ENCODE measurements around the gene SSH2. TPM values are rescaled to one million over a fixed set of nuclear protein-coding genes. Genes with fewer than 3 reads are reported as not detected.

Gene SSH2
- total and polyA plus RNA-seq, 2 of the 13 experiments (the other 11 are each of a cell fraction or from before 2014, with no cell fraction given), result 6.0 to 6.4 TPM

- no peak for DNase-seq (ENCODE audit: low spot score)
- Histone ChIP-seq H4K20me1 (ENCODE audit: insufficient read depth, low read length) (no peaks in the 10 kb centered on the region), H3K36me3 (replicated peaks in 1 of 2; ENCODE audit: control insufficient read depth in 1 of 2, insufficient read depth in 2 of 2, low read length in 2 of 2) (peaks cover 7 to 25% of the 10 kb centered on the region in 2 experiments; a peak in 4 of 5 replicates), H3K9ac (ENCODE audit: insufficient read depth, low read depth, low read length) (no peak overlapping the region), H3K79me2 (ENCODE audit: insufficient read depth, low read length) (no peaks in the 10 kb centered on the region), H3K4me1 (ENCODE audit: insufficient read depth, low read length) (no peaks in the 10 kb centered on the region), H3K9me3 (ENCODE audit: low read length) (no peaks in the 10 kb centered on the region), H3K4me2 (ENCODE audit: low read depth, low read length) (no peak overlapping the region), H2AFZ (ENCODE audit: low read length) (no peak overlapping the region), H3K27ac (ENCODE audit: extremely low read length, insufficient read depth, low read length) (no peak overlapping the region), H3K4me3 (replicated peaks in 1 of 3; ENCODE audit: insufficient read depth in 1 of 3, low read depth in 2 of 3, low read length in 3 of 3) (no peak overlapping the region), H3K27me3 (ENCODE audit: control insufficient read depth in 1 of 2, insufficient read depth in 2 of 2, low read length in 2 of 2) (no peaks in the 10 kb centered on the region)
- WGBS (ENCODE audit: low lambda C conversion rate), result 97% methylated on average over 6 of the region's 6 CpGs
- in situ Hi-C loops (cut with HindIII; ENCODE audit: extremely low pct_ligation_motif_present, low pct_unique_long_range_greater_than_20kb) (loop anchor here (10.0 kb wide), 1 partner anchor 304 kb away; the partner anchor contains the start of gene SSH2), intact Hi-C loops (cut with micrococcal nuclease; ENCODE audit: unreplicated experiment) (no loop called here)
- no peak for ATAC-seq
- no TSS peak for BruUV-seq (replicated peaks)
- no peak for FAIRE-seq
- TF ChIP-seq MNT (IDR thresholded peaks at IDR 0.05) (peak; percentile 96), DMTF1 (CRISPR knock-in tag; IDR thresholded peaks at IDR 0.05) (no peak)
- ChIA-PET POLR2A (no interaction called here), CTCF (ENCODE audit: low intra/inter-chr PET ratio, low total read pairs) (no interaction called here)
These were observed 299.3 kb downstream of the SSH2 start for GRCh38 chr17:29630630-29631193.

DNA sequence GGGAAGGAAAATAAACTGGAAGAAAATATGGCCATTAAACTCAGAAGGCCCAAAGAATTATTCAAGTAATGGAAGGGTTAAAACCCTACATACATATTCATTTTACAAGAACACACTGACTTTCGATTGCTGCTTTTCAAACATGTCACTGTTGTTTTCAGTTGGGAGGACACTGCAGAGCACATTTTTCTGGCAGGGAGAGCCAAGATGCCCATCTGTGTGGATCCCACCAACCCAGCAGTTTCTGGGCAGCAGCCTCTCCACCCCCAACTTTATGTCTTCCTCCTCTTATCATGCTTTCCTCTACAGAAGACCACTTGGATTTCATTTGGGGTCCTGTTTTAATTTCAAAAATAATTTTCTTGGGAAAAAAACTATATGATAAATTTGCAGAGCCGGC, 300.2 kb downstream of the SSH2 start:
- WGBS (ENCODE audit: low lambda C conversion rate), result 92% methylated on average over 2 of the region's 2 CpGs
- ChIA-PET POLR2A (no interaction called here), CTCF (ENCODE audit: low intra/inter-chr PET ratio, low total read pairs) (no interaction called here)
- FAIRE-seq (no peak), DNase-seq (ENCODE audit: low spot score) (no peak), ATAC-seq (no peak)
- Histone ChIP-seq H2AFZ (ENCODE audit: low read length) (no peak overlapping the region), H3K27me3 (ENCODE audit: control insufficient read depth in 1 of 2, insufficient read depth in 2 of 2, low read length in 2 of 2) (no peaks in the 10 kb centered on the region), H4K20me1 (ENCODE audit: insufficient read depth, low read length) (no peaks in the 10 kb centered on the region), H3K79me2 (ENCODE audit: insufficient read depth, low read length) (no peaks in the 10 kb centered on the region), H3K36me3 (replicated peaks in 1 of 2; ENCODE audit: control insufficient read depth in 1 of 2, insufficient read depth in 2 of 2, low read length in 2 of 2) (peaks cover 7 to 22% of the 10 kb centered on the region in 2 experiments; a peak in 4 of 5 replicates), H3K27ac (ENCODE audit: extremely low read length, insufficient read depth, low read length) (no peak overlapping the region), H3K4me1 (ENCODE audit: insufficient read depth, low read length) (no peaks in the 10 kb centered on the region), H3K9me3 (ENCODE audit: low read length) (no peaks in the 10 kb centered on the region), H3K4me3 (replicated peaks in 1 of 3; ENCODE audit: insufficient read depth in 1 of 3, low read depth in 2 of 3, low read length in 3 of 3) (no peak overlapping the region), H3K4me2 (ENCODE audit: low read depth, low read length) (no peak overlapping the region), H3K9ac (ENCODE audit: insufficient read depth, low read depth, low read length) (no peak overlapping the region)
- intact Hi-C loops (cut with micrococcal nuclease; ENCODE audit: unreplicated experiment), result no loop called here
- BruUV-seq (replicated peaks), result no TSS peak
- in situ Hi-C loops (cut with HindIII; ENCODE audit: extremely low pct_ligation_motif_present, low pct_unique_long_range_greater_than_20kb), result loop anchor here (10.0 kb wide), 2 partner anchors 145 to 305 kb away; partner anchors contain the start of gene SSH2
- TF ChIP-seq GATA4 (IDR thresholded peaks at IDR 0.05; ENCODE audit: borderline replicate concordance, low read depth) (no peak), TCF7L2 (IDR thresholded peaks at IDR 0.05; ENCODE audit: low read depth, low read length) (no peak), RAD51 (IDR thresholded peaks at IDR 0.05; ENCODE audit: borderline replicate concordance) (no peak), RCOR2 (CRISPR knock-in tag; IDR thresholded peaks at IDR 0.05) (no peak), ZNF232 (CRISPR knock-in tag; IDR thresholded peaks at IDR 0.05; ENCODE audit: borderline replicate concordance) (no peak), ZBTB20 (CRISPR knock-in tag; IDR thresholded peaks at IDR 0.05; ENCODE audit: borderline replicate concordance, low read depth) (no peak), SRSF1 (optimal IDR thresholded peaks at IDR 0.05; ENCODE audit: low read depth, low read length) (no peak)
- TF ChIP-seq, protein P1, sequence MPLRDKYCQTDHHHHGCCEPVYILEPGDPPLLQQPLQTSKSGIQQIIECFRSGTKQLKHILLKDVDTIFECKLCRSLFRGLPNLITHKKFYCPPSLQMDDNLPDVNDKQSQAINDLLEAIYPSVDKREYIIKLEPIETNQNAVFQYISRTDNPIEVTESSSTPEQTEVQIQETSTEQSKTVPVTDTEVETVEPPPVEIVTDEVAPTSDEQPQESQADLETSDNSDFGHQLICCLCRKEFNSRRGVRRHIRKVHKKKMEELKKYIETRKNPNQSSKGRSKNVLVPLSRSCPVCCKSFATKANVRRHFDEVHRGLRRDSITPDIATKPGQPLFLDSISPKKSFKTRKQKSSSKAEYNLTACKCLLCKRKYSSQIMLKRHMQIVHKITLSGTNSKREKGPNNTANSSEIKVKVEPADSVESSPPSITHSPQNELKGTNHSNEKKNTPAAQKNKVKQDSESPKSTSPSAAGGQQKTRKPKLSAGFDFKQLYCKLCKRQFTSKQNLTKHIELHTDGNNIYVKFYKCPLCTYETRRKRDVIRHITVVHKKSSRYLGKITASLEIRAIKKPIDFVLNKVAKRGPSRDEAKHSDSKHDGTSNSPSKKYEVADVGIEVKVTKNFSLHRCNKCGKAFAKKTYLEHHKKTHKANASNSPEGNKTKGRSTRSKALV (CRISPR knock-in tag; IDR thresholded peaks at IDR 0.05), result no peak
- TF ChIP-seq, protein P2, sequence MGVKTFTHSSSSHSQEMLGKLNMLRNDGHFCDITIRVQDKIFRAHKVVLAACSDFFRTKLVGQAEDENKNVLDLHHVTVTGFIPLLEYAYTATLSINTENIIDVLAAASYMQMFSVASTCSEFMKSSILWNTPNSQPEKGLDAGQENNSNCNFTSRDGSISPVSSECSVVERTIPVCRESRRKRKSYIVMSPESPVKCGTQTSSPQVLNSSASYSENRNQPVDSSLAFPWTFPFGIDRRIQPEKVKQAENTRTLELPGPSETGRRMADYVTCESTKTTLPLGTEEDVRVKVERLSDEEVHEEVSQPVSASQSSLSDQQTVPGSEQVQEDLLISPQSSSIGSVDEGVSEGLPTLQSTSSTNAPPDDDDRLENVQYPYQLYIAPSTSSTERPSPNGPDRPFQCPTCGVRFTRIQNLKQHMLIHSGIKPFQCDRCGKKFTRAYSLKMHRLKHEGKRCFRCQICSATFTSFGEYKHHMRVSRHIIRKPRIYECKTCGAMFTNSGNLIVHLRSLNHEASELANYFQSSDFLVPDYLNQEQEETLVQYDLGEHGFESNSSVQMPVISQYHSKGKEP (CRISPR knock-in tag; IDR thresholded peaks at IDR 0.05), result no peak

All from HepG2 (cell line).